ENCODE measurements around the gene UPK1B. TPM values are rescaled to one million over a fixed set of nuclear protein-coding genes. Genes with fewer than 3 reads are reported as not detected.

UPK1B gene
- total RNA-seq, 4 donors from 2014 or later, result not detected

DNA sequence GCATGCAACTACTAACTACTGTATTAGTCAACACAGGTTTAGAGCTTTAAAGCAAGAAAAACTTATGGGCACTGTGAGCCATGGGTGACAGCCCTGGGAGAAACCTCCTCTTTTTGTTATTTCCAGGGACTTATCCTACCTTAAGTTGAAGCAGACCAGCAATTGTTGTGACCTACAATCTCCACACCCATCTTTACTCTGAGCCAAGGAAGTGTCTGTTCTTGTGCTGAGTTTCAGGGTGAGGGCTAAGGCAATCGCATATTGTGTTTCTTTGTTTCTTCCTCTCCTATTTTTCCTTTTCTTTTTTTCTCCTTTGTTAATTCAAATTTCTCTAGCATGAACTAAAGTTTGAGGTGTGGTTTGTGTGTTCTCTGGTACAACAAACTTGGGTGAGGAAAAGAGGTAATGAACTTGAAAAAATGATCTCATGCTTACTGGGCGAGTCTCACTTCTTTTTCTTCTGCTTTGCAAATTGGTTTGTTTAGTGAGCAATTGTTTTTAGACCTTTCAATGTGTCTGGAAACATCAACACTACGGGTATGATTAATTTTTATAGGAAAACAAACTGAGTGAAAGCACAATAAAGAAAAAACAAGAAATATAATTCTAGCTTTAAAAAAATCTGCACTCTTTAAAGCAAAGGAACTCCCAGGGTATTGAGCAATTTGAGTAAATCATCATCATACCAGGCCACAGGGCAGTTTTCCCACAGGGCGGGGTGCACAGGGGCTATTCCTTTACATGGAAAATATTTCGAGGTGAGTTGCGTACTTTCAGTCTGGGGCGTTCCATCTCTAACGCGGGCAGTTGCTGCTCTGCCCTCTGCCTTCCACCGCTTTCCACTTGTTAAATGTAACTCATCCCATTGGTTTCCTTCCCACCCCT, 2.7 kb downstream of the UPK1B start:
- ATAC-seq, result no peak
- no peaks in the 10 kb centered on the region for H3K9me3 ChIP-seq
- in situ Hi-C loops (cut with MboI; ENCODE audit: low sequenced_read_pairs in 4 of 4) (no loop called here), intact Hi-C loops (cut with DNase I; ENCODE audit: low total_unique reads) (no loop called here)
- no peaks in the 10 kb centered on the region for H3K36me3 ChIP-seq
- no peak overlapping the region for H3K27ac ChIP-seq
- TF ChIP-seq POLR2A (IDR thresholded peaks at IDR 0.05), result no peak
- TF ChIP-seq, protein P1, sequence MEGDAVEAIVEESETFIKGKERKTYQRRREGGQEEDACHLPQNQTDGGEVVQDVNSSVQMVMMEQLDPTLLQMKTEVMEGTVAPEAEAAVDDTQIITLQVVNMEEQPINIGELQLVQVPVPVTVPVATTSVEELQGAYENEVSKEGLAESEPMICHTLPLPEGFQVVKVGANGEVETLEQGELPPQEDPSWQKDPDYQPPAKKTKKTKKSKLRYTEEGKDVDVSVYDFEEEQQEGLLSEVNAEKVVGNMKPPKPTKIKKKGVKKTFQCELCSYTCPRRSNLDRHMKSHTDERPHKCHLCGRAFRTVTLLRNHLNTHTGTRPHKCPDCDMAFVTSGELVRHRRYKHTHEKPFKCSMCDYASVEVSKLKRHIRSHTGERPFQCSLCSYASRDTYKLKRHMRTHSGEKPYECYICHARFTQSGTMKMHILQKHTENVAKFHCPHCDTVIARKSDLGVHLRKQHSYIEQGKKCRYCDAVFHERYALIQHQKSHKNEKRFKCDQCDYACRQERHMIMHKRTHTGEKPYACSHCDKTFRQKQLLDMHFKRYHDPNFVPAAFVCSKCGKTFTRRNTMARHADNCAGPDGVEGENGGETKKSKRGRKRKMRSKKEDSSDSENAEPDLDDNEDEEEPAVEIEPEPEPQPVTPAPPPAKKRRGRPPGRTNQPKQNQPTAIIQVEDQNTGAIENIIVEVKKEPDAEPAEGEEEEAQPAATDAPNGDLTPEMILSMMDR (IDR thresholded peaks at IDR 0.05 in 4 of 5, conservative IDR thresholded peaks at IDR 0.05 in 1 of 5), result no peak
- no peak overlapping the region for H3K4me3 ChIP-seq
- no peak for DNase-seq
- H3K4me1 ChIP-seq, result no peaks in the 10 kb centered on the region
- H3K27me3 ChIP-seq, result no peaks in the 10 kb centered on the region

DNA sequence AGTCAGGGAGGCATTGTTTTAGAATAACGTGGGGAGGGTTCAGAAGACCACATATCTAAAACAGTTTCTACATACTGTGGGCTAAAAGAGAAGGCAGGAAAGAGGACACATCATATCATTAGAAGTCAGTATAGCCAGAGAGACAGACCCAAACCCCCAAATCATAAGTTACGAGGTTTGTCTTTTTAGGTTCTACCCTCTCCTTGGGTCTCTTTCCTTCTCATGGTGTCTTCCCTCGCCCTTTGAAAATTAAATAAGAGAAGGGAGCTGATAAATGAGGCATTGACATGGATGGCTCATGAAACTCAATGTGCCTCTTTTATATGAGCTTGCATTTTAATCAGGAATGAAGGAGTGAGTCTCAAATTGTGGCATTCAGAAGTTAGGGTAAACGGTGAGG, 3.4 kb downstream of the UPK1B start:
- in situ Hi-C loops (cut with MboI; ENCODE audit: low sequenced_read_pairs in 4 of 4) (no loop called here), intact Hi-C loops (cut with DNase I; ENCODE audit: low total_unique reads) (no loop called here)
- Histone ChIP-seq H3K4me1 (no peaks in the 10 kb centered on the region), H3K27me3 (no peaks in the 10 kb centered on the region), H3K9me3 (no peaks in the 10 kb centered on the region), H3K36me3 (no peaks in the 10 kb centered on the region), H3K4me3 (no peak overlapping the region), H3K27ac (no peak overlapping the region)
- DNase-seq (no peak), ATAC-seq (no peak)
- TF ChIP-seq POLR2A (IDR thresholded peaks at IDR 0.05), result no peak
- TF ChIP-seq, protein P1 (IDR thresholded peaks at IDR 0.05 in 4 of 5, conservative IDR thresholded peaks at IDR 0.05 in 1 of 5), result no peak

DNA sequence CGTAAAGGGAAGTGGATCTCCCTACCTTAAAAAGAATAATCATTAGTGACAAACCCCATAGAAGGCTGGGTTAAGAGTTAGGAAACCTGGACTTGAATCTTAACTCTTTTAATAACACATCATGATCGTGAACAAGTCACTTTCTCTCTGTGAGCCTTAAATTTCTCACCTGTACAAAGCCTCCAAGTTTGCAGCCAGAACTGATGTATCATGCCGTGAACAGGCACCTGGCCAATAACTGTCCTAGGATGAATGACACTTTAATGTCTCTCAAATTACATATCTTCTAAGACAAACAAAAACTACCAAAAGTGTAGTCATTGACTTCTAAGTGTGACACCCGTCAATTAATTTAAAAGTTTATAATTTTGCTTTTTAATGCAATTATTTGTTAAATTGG, 3.9 kb downstream of the UPK1B start:
- intact Hi-C loops (cut with DNase I; ENCODE audit: low total_unique reads), result no loop called here
- ATAC-seq, result no peak
- TF ChIP-seq POLR2A (IDR thresholded peaks at IDR 0.05), result no peak
- TF ChIP-seq, protein P1 (IDR thresholded peaks at IDR 0.05 in 4 of 5, conservative IDR thresholded peaks at IDR 0.05 in 1 of 5), result no peak
- no peaks in the 10 kb centered on the region for H3K36me3 ChIP-seq
- no peaks in the 10 kb centered on the region for H3K4me1 ChIP-seq
- no peaks in the 10 kb centered on the region for H3K9me3 ChIP-seq
- no peaks in the 10 kb centered on the region for H3K27me3 ChIP-seq
- DNase-seq, result no peak
- no peak overlapping the region for H3K4me3 ChIP-seq
- H3K27ac ChIP-seq, result no peak overlapping the region
- in situ Hi-C loops (cut with MboI; ENCODE audit: low sequenced_read_pairs in 4 of 4), result no loop called here

DNA sequence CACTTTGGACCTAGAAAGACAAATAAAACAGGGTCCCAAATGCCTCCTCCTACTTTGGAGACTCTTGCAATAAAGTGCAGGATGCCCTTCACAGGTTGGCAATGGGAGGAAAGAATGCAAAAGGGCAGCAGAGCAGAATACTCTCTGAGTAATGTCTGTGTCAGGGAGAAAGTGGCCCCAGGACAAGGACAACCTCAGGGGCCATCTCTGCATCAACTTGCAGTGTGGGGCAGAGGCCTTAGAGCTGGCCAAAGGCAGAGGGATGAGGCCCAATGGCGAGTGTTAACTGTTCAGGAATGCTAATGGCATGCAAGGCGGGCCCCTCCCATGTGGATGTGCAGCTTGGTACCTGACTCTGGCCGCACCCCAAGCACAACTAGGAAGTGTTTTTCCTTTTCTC, 8.4 kb downstream of the UPK1B start:
- H3K27ac ChIP-seq, result no peak overlapping the region
- no peak overlapping the region for H3K4me3 ChIP-seq
- in situ Hi-C loops (cut with MboI; ENCODE audit: low sequenced_read_pairs in 4 of 4) (no loop called here), intact Hi-C loops (cut with DNase I; ENCODE audit: low total_unique reads) (no loop called here)
- H3K9me3 ChIP-seq, result no peaks in the 10 kb centered on the region
- TF ChIP-seq, protein P1 (IDR thresholded peaks at IDR 0.05 in 4 of 5, conservative IDR thresholded peaks at IDR 0.05 in 1 of 5), result no peak
- no peak for TF ChIP-seq POLR2A (IDR thresholded peaks at IDR 0.05)
- no peaks in the 10 kb centered on the region for H3K4me1 ChIP-seq
- H3K27me3 ChIP-seq, result no peaks in the 10 kb centered on the region
- ATAC-seq (no peak), DNase-seq (no peak)
- no peaks in the 10 kb centered on the region for H3K36me3 ChIP-seq
